ENCODE measurements around the gene MSI2.

GRCh38 chr17:57545731-57546342 is 289.5 kb downstream of the MSI2 start:
- no peak for TF ChIP-seq POLR2A (IDR thresholded peaks at IDR 0.05)
- TF ChIP-seq EP300 (IDR thresholded peaks at IDR 0.05) = no peak
- TF ChIP-seq CTCF (IDR thresholded peaks at IDR 0.05) = no peak

All from suprapubic skin (tissue), 3 donors.